Stomach (tissue), 4 donors: Measurements from ENCODE around the gene FBXW12.

Source experiments
- CTCF ChIP-seq, 7 experiments: fragments of 450-650 bp in 4 of 7; fragments of 200-600 bp in 3 of 7; sonication (generic) in 3 of 7; IDR thresholded peaks; one replicate each; pipeline ENCODE4 v1.5.1; 2016 to 2019; ENCODE audit warnings: antibody characterized with exemption in 7 of 7, control low read depth in 2 of 7, mild to moderate bottlenecking in 1 of 7
- EP300 ChIP-seq: sonication (generic); formaldehyde crosslinking; IDR thresholded peaks from one replicate; pipeline ENCODE4 v1.6.1; 2017; ENCODE audit warnings: antibody characterized with exemption
- POLR2A ChIP-seq, 4 donors: fragments of 450-650 bp; IDR thresholded peaks; one replicate each; pipeline ENCODE4 v1.6.1; 2016; ENCODE audit warnings: antibody characterized with exemption in 4 of 4, control low read depth in 2 of 4, mild to moderate bottlenecking in 1 of 4, moderate library complexity in 1 of 4
- POLR2AphosphoS5 ChIP-seq, 3 donors: sonication (generic); formaldehyde crosslinking; IDR thresholded peaks; one replicate each; pipeline ENCODE4 v1.6.1; 2016; ENCODE audit warnings: antibody characterized with exemption in 3 of 3

- TF ChIP-seq CTCF (IDR thresholded peaks at IDR 0.05) (no peak), POLR2AphosphoS5 (IDR thresholded peaks at IDR 0.05) (no peak), POLR2A (IDR thresholded peaks at IDR 0.05) (no peak), EP300 (no peak)
Observed at GRCh38 chr3:48411041-48411588, 39.1 kb downstream of the FBXW12 start.
